ENCODE data around the gene NAP1L4. TPM values are rescaled to one million over a fixed set of nuclear protein-coding genes. Genes with fewer than 3 reads are reported as not detected.

Gene NAP1L4
- total RNA-seq, 1 donor from 2014 or later: 172 TPM

- no peak overlapping the region for H3K27ac Mint-ChIP-seq
- TF ChIP-seq CTCF (conservative IDR thresholded peaks at IDR 0.05): peak; percentile 65
- H3K4me1 Mint-ChIP-seq (ENCODE audit: unreplicated experiment): no peaks in the 10 kb centered on the region
- H3K9me3 Mint-ChIP-seq: no peaks in the 10 kb centered on the region
- DNase-seq (ENCODE audit: extremely low spot score, unreplicated experiment): no peak
- H3K4me3 Mint-ChIP-seq: no peak overlapping the region
- H3K27me3 Mint-ChIP-seq: no peaks in the 10 kb centered on the region
- H3K36me3 Mint-ChIP-seq: peaks cover 28% of the 10 kb centered on the region
Observed at GRCh38 chr11:2975594-2975993, 16.5 kb downstream of the NAP1L4 start.

- no peak overlapping the region for H3K27ac Mint-ChIP-seq
- no peaks in the 10 kb centered on the region for H3K4me1 Mint-ChIP-seq (ENCODE audit: unreplicated experiment)
- no peaks in the 10 kb centered on the region for H3K27me3 Mint-ChIP-seq
- peaks cover 39% of the 10 kb centered on the region for H3K36me3 Mint-ChIP-seq
- no peak overlapping the region for H3K4me3 Mint-ChIP-seq
- DNase-seq (ENCODE audit: extremely low spot score, unreplicated experiment): no peak
- no peak for TF ChIP-seq CTCF (conservative IDR thresholded peaks at IDR 0.05)
- no peaks in the 10 kb centered on the region for H3K9me3 Mint-ChIP-seq
Observed at GRCh38 chr11:2974272-2974671, 17.9 kb downstream of the NAP1L4 start.

GRCh38 chr11:2968341-2968900 lies 23.7 kb downstream of the NAP1L4 start:
- H3K36me3 Mint-ChIP-seq: peaks cover 48% of the 10 kb centered on the region
- H3K27me3 Mint-ChIP-seq: no peaks in the 10 kb centered on the region
- H3K9me3 Mint-ChIP-seq: no peaks in the 10 kb centered on the region
- H3K27ac Mint-ChIP-seq: no peak overlapping the region
- no peak for TF ChIP-seq CTCF (conservative IDR thresholded peaks at IDR 0.05)
- no peaks in the 10 kb centered on the region for H3K4me1 Mint-ChIP-seq (ENCODE audit: unreplicated experiment)
- H3K4me3 Mint-ChIP-seq: no peak overlapping the region
- DNase-seq (ENCODE audit: extremely low spot score, unreplicated experiment): no peak

- Mint-ChIP-seq H3K27me3 (no peaks in the 10 kb centered on the region), H3K4me1 (ENCODE audit: unreplicated experiment) (no peaks in the 10 kb centered on the region), H3K9me3 (no peaks in the 10 kb centered on the region), H3K4me3 (no peak overlapping the region), H3K36me3 (peaks cover 58% of the 10 kb centered on the region), H3K27ac (no peak overlapping the region)
- no peak for DNase-seq (ENCODE audit: extremely low spot score, unreplicated experiment)
- TF ChIP-seq CTCF (conservative IDR thresholded peaks at IDR 0.05): no peak
Observed at GRCh38 chr11:2964782-2965181, 27.3 kb downstream of the NAP1L4 start.

DNA sequence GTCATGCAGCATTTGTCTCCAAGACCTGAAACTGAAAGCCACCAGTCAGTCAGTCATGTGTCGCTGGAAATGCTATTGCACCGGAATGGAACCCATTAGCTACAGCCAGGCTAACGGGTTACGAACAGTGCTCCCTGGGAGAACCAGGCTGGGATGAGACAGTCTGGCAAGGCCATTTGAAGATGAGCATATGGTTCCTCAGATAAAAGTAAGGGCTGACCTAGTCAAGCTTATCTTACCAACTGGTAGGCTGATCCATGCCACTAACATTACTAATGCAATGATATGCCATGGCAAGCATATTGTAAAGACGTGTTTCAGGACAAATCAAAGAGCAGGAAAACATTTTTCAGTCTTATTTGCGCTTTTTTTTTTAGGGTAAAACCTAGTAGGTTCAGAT lies 28.4 kb downstream of the NAP1L4 start:
- H3K27me3 Mint-ChIP-seq: no peaks in the 10 kb centered on the region
- no peak for DNase-seq (ENCODE audit: extremely low spot score, unreplicated experiment)
- H3K9me3 Mint-ChIP-seq: no peaks in the 10 kb centered on the region
- peaks cover 61% of the 10 kb centered on the region for H3K36me3 Mint-ChIP-seq
- no peak overlapping the region for H3K4me3 Mint-ChIP-seq
- no peak overlapping the region for H3K27ac Mint-ChIP-seq
- TF ChIP-seq CTCF (conservative IDR thresholded peaks at IDR 0.05): no peak
- H3K4me1 Mint-ChIP-seq (ENCODE audit: unreplicated experiment): no peaks in the 10 kb centered on the region

Measured in type B pancreatic cell (in vitro differentiated cells).